NCI-H2107 (cell line): ENCODE results near the gene RGPD8.
"Not testable (repeated sequence)": the region's sequence is repeated elsewhere in the genome, so short reads cannot be mapped to it uniquely, and the experiment has no call there.

ENCODE experiments used
- DNase-seq: peaks from one replicate; lab custom pipeline; 2025; lab: John Stamatoyannopoulos, UW

Gene RGPD8

GRCh38 chr2:112435716-112436431, 2.4 kb upstream of the RGPD8 start:
- not testable (repeated sequence) for DNase-seq

GRCh38 chr2:112434890-112435715, 1.7 kb upstream of the RGPD8 start:
- not testable (repeated sequence) for DNase-seq

- DNase-seq, result no peak
These were observed 686 bp upstream of the RGPD8 start for GRCh38 chr2:112433932-112434730.

- not testable (repeated sequence) for DNase-seq
These were observed 538 bp downstream of the RGPD8 start for GRCh38 chr2:112432735-112433479.

- DNase-seq, result not testable (repeated sequence)
These were observed 1.1 kb downstream of the RGPD8 start for GRCh38 chr2:112432390-112432734.

GRCh38 chr2:112431587-112432295, 1.7 kb downstream of the RGPD8 start:
- DNase-seq, result not testable (repeated sequence)

- DNase-seq, result not testable (repeated sequence)
These were observed 8.9 kb downstream of the RGPD8 start for GRCh38 chr2:112424553-112424952.

- DNase-seq, result not testable (repeated sequence)
These were observed 16.6 kb downstream of the RGPD8 start for GRCh38 chr2:112416860-112417259.

- not testable (repeated sequence) for DNase-seq
These were observed 73.4 kb downstream of the RGPD8 start for GRCh38 chr2:112360055-112360454.

- DNase-seq, result not testable (repeated sequence)
These were observed 79.1 kb downstream of the RGPD8 start for GRCh38 chr2:112354335-112354734.

GRCh38 chr2:112352809-112353603, 80.4 kb downstream of the RGPD8 start:
- DNase-seq, result not testable (repeated sequence)

- DNase-seq, result not testable (repeated sequence)
These were observed 81.2 kb downstream of the RGPD8 start for GRCh38 chr2:112352292-112352691.

- no peak for DNase-seq
These were observed 88.1 kb downstream of the RGPD8 start for GRCh38 chr2:112345030-112346027.

GRCh38 chr2:112343827-112344585, 89.4 kb downstream of the RGPD8 start:
- DNase-seq, result no peak

GRCh38 chr2:112342067-112342550, 91.3 kb downstream of the RGPD8 start:
- no peak for DNase-seq

GRCh38 chr2:112340475-112341267, 92.8 kb downstream of the RGPD8 start:
- DNase-seq, result no peak

GRCh38 chr2:112339986-112340385, 93.5 kb downstream of the RGPD8 start:
- no peak for DNase-seq
